Osteoblast (primary cell): ENCODE data around the gene PPM1L. TPM values are rescaled to one million over a fixed set of nuclear protein-coding genes. Genes with fewer than 3 reads are reported as not detected.

Experiments used
- DNase-seq: peaks from one replicate; pipeline ENCODE4 v3.0.0; 2011; ENCODE audit warnings: low spot score, mixed read lengths; ENCODE audit not compliant: insufficient read length; ENCODE audit errors: missing footprints
- H2AFZ ChIP-seq: 2 replicates; pipeline ENCODE4 v1.6.0; 2011; ENCODE audit warnings: mild to moderate bottlenecking, low read length
- H3K27ac ChIP-seq: 2 replicates; pipeline ENCODE4 v1.5.1; 2011; ENCODE audit warnings: mild to moderate bottlenecking, low read depth, low read length, moderate library complexity
- H3K27me3 ChIP-seq: 2 replicates; pipeline ENCODE4 v1.6.0; 2012; ENCODE audit warnings: mild to moderate bottlenecking, control low read depth, inconsistent platforms, low read length, moderate library complexity; ENCODE audit not compliant: insufficient read depth
- H3K36me3 ChIP-seq: 2 replicates; pipeline ENCODE4 v1.5.1; 2011; ENCODE audit warnings: mild to moderate bottlenecking, low read length, control low read depth, moderate library complexity; ENCODE audit not compliant: insufficient read depth
- H3K4me1 ChIP-seq: 2 replicates; pipeline ENCODE4 v1.5.1; 2011; ENCODE audit warnings: mild to moderate bottlenecking, low read length, control low read depth, moderate library complexity; ENCODE audit not compliant: insufficient read depth
- H3K4me2 ChIP-seq: 2 replicates; pipeline ENCODE4 v1.6.0; 2011; ENCODE audit warnings: mild to moderate bottlenecking, low read length; ENCODE audit not compliant: insufficient read depth
- H3K4me3 ChIP-seq: fragments of 200-600 bp; sonication (generic); 3 replicates; pipeline ENCODE4 v1.5.1; 2012; ENCODE audit warnings: mild to moderate bottlenecking, low read length, inconsistent platforms; ENCODE audit not compliant: insufficient read depth
- H3K79me2 ChIP-seq: 2 replicates; pipeline ENCODE4 v1.6.0; 2012; ENCODE audit warnings: mild to moderate bottlenecking, low read length, control low read depth, inconsistent platforms; ENCODE audit not compliant: insufficient read depth
- H3K9me3 ChIP-seq: 2 replicates; pipeline ENCODE4 v1.5.1; 2011; ENCODE audit warnings: low read depth, low read length, control low read depth
- H4K20me1 ChIP-seq: 2 replicates; pipeline ENCODE4 v1.6.0; 2012; ENCODE audit warnings: mild to moderate bottlenecking, low read length, control low read depth; ENCODE audit not compliant: insufficient read depth
- total RNA-seq: library from RNA; depleted of rRNA; stranded (reverse); fragments of >200 nt; gene quantifications from 2 replicates; pipeline ENCODE4 v1.2.3, GENCODE V29; 2012
- TF ChIP-seq, protein P1 (sequence below): IDR thresholded peaks from 2 replicates; pipeline ENCODE4 v1.5.1; 2011; ENCODE audit warnings: mild to moderate bottlenecking, low read depth, low read length, moderate library complexity; ENCODE audit errors: extremely low read depth

Gene PPM1L
- total RNA-seq, 1 donor = 4.3 TPM

DNA sequence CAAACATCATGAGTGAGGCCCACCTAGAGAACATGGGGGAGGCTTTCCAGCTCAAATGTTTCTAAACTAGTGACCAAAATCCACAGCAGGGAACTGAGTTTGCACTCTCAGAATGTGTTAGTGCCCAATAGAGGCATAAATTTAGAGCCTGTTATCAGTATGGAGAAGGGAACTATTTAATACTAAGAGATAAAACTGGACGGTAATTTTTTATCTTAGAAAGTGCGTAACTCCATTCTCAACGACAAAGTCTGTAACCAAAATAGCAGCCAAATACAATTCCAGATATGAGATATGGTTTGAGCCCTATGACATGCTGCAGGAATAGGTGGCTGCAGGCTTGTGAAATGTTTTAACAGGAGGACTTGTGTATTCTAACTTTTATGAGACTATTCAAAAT lies 345.6 kb downstream of the PPM1L start:
- TF ChIP-seq, protein P1, sequence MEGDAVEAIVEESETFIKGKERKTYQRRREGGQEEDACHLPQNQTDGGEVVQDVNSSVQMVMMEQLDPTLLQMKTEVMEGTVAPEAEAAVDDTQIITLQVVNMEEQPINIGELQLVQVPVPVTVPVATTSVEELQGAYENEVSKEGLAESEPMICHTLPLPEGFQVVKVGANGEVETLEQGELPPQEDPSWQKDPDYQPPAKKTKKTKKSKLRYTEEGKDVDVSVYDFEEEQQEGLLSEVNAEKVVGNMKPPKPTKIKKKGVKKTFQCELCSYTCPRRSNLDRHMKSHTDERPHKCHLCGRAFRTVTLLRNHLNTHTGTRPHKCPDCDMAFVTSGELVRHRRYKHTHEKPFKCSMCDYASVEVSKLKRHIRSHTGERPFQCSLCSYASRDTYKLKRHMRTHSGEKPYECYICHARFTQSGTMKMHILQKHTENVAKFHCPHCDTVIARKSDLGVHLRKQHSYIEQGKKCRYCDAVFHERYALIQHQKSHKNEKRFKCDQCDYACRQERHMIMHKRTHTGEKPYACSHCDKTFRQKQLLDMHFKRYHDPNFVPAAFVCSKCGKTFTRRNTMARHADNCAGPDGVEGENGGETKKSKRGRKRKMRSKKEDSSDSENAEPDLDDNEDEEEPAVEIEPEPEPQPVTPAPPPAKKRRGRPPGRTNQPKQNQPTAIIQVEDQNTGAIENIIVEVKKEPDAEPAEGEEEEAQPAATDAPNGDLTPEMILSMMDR = no peak
- Histone ChIP-seq H4K20me1 (no peaks in the 10 kb centered on the region), H3K27me3 (no peaks in the 10 kb centered on the region), H3K4me3 (no peak overlapping the region), H3K9me3 (no peaks in the 10 kb centered on the region), H3K79me2 (no peaks in the 10 kb centered on the region), H2AFZ (no peak overlapping the region), H3K27ac (no peak overlapping the region), H3K36me3 (peaks cover 18% of the 10 kb centered on the region), H3K4me1 (peaks cover 9% of the 10 kb centered on the region), H3K4me2 (no peak overlapping the region)
- DNase-seq = no peak

DNA sequence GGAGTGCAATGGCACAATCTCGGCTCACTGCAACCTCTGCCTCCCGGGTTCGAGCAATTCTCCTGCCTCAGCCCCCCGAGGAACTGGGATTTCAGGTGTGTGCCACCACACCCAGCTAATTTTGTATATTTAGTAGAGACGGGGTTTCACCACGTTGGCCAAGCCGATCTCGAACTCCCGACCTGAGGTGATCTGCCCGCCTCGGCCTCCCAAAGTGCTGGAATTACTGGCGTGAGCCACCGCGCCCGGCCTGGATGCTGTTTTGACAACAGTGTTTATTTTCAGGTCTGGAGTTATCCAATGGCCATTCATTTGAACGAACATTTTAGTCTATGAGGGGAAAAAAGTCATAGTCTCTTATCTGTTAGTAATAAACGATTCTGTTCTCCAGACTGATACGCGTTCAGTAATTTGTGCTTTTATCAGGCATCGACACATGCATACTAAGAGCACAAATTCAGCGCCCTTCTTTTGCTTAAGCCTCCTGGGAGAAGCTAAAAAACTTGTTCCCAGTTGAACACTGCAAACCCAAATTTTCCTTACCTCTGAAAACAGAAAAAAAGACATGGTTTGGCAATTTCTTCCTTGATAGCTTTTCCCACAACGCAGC lies 347.9 kb downstream of the PPM1L start:
- Histone ChIP-seq H3K36me3 (peaks cover 18% of the 10 kb centered on the region), H3K4me2 (peak overlapping the region; percentile 80), H3K27ac (peak overlapping the region; percentile 61), H3K4me3 (peak overlapping the region; percentile 86), H3K9me3 (no peaks in the 10 kb centered on the region), H3K27me3 (no peaks in the 10 kb centered on the region), H3K4me1 (peaks cover 9% of the 10 kb centered on the region), H2AFZ (peak overlapping the region; percentile 64), H3K79me2 (no peaks in the 10 kb centered on the region), H4K20me1 (no peaks in the 10 kb centered on the region)
- TF ChIP-seq, protein P1 = no peak
- DNase-seq = peak; percentile 43

DNA sequence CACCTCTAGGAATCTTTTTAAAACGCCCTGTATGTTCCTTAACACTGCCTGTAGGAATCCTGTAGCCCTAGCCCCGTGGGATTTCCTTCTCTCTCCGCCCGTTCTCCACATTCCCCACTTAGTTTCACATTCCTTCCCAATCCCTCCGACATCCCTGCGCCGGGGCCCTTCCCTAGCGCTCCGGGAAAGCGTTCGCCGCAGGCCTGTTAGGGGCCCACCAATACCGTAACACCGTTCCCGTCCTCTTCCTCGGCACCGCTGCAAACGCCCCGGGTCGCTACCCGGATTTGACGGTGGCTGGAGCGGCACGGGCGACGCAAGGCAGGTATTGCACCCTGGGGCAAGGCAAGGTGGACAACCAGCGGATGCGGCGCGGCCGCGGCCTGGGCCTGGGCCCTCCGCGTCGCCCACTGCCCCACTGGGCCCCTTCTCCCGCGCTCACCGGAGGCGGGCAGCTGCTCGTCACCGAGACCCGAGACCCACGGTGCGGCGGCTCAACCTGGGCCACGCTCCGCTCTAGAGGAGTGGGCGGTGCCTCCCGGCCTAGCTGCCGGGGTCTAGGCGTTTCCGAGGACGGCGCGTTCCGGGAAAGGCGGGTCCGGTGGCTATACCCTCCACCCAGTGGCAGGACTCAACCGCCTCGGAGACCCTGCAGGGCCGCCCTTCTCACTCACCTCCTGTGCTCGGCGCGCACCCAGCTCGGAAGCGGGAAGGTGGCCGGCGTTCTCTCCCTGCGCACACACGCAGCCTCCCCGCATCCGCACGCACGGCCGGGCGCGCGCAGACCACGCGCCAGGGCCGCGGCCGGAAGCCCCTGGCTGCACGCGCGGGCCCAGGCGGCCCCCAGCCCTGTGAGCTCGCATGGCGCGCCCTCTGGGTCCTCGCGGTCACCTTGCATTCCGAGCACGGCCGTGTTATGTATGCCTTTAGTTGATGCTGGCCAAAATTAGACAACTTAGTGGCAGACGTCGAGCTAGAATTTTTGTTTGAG lies 348.8 kb downstream of the PPM1L start, which contains the start of gene B3GALNT1:
B3GALNT1 (minus strand) TSS at position 789 of the 991 bp plus-strand sequence. CDS start 18,595 bp downstream, outside the sequence.
- H2AFZ ChIP-seq = peak within 1 kb of the TSS; percentile 64
- H3K4me3 ChIP-seq = peak within 1 kb of the TSS; percentile 86
- H3K4me2 ChIP-seq = peak within 1 kb of the TSS; percentile 80
- H3K36me3 ChIP-seq = peaks cover 13% of the 10 kb centered on the region
- H4K20me1 ChIP-seq = no peaks in the 10 kb centered on the region
- DNase-seq = peak; percentile 95
- TF ChIP-seq, protein P1 = no peak
- no peaks in the 10 kb centered on the region for H3K27me3 ChIP-seq
- peaks cover 9% of the 10 kb centered on the region for H3K4me1 ChIP-seq
- H3K27ac ChIP-seq = peak within 1 kb of the TSS; percentile 61
- H3K9me3 ChIP-seq = no peaks in the 10 kb centered on the region
- H3K79me2 ChIP-seq = no peaks in the 10 kb centered on the region

DNA sequence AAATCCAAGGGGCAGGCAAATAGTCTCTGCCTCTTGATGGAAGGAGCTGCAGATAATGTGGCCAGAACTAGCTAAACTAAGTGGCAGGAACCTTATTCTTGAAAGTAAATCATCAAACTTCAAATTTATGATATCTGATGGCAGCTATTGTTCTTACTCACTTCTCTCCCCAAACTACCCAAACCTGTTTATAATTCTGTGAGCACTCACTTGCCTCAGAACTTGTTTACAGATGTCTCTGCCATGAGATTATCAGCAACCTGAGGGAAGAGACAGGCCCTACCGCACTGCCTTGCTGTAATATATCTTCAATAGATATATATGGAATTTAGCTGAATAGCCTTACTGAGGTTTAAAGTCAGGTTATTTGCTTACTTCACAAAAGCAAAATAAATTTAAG lies 351.3 kb downstream of the PPM1L start:
- TF ChIP-seq, protein P1 = no peak
- H3K27me3 ChIP-seq = no peaks in the 10 kb centered on the region
- peaks cover 6% of the 10 kb centered on the region for H3K36me3 ChIP-seq
- H3K4me2 ChIP-seq = no peak overlapping the region
- H3K79me2 ChIP-seq = no peaks in the 10 kb centered on the region
- H3K27ac ChIP-seq = no peak overlapping the region
- no peaks in the 10 kb centered on the region for H3K9me3 ChIP-seq
- H4K20me1 ChIP-seq = no peaks in the 10 kb centered on the region
- no peak overlapping the region for H3K4me3 ChIP-seq
- no peak overlapping the region for H2AFZ ChIP-seq
- DNase-seq = no peak
- H3K4me1 ChIP-seq = peaks cover 9% of the 10 kb centered on the region
